WERI-Rb-1 (cell line): ENCODE measurements around the gene AGAP1.
"Not testable (repeated sequence)": the region's sequence is repeated elsewhere in the genome, so short reads cannot be mapped to it uniquely, and the experiment has no call there.

Source experiments
- DNase-seq: peaks from one replicate; pipeline ENCODE4 v3.0.0-alpha.2; 2020
- H3K27ac ChIP-seq: fragments of 250-450 bp; sonication (Bioruptor Pico); 2 replicates; pipeline ENCODE4 v1.5.1; 2020; ENCODE audit warnings: mild to moderate bottlenecking, moderate library complexity
- H3K27me3 ChIP-seq: fragments of 250-450 bp; sonication (Bioruptor Pico); 2 replicates; pipeline ENCODE4 v1.5.1; 2021; ENCODE audit warnings: mild to moderate bottlenecking, low read depth, moderate library complexity; ENCODE audit not compliant: insufficient read depth, severe bottlenecking
- H3K36me3 ChIP-seq: fragments of 250-450 bp; sonication (Bioruptor Pico); 2 replicates; pipeline ENCODE4 v1.5.1; 2020; ENCODE audit warnings: mild to moderate bottlenecking, moderate library complexity
- H3K4me3 ChIP-seq: 2 replicates; pipeline ENCODE4 v1.5.1; 2011; ENCODE audit warnings: low read depth, mild to moderate bottlenecking, control low read depth, low read length
- H3K9me3 ChIP-seq: fragments of 250-450 bp; sonication (Bioruptor Pico); 2 replicates; pipeline ENCODE4 v1.5.1; 2021; ENCODE audit warnings: mild to moderate bottlenecking, moderate library complexity; ENCODE audit not compliant: severe bottlenecking
- TF ChIP-seq, protein P1 (sequence below): IDR thresholded peaks from 2 replicates; pipeline ENCODE4 v1.5.1; 2011; ENCODE audit warnings: low read depth, mild to moderate bottlenecking, control low read depth, inconsistent platforms, low read length

The AGAP1 gene

DNA sequence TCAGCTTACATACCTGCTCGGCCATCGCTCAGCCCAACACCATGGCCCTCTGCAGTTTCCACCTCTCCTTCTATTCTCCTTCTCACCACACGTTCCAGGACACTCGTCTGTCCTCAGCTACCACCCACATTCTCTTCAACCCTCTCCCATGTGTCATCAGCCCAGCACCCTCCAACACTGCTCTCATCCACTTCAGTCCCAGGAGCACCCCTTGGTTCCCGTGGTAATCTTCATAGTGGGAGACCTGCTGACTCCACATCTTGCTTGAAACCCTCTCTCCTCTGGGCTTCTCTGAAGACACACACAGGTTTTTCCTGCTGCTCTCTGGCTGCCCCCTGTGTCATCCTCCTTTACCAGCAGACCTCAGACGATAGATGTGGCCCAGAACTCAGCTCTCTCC, 445.6 kb downstream of the AGAP1 start:
- no peaks in the 10 kb centered on the region for H3K27me3 ChIP-seq

DNA sequence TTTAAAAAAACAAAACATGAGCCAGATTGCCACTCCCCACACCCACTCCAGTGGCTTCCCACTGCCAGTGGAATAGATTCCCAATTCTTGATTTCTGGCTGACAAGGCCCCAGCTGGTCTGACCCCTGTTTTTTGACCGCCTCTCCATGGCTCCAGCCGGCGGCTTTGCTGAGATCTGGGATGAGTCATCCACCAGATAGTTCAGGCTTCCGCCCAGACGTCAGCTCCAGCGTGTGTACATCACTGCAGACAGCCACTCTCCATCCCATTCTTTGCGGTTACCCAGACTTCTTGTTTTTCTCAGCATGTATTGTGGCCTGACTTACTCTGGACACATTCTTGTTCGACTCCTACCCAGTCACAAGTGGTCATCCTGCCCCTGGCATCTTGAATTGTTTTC, 446.5 kb downstream of the AGAP1 start:
- TF ChIP-seq, protein P1, sequence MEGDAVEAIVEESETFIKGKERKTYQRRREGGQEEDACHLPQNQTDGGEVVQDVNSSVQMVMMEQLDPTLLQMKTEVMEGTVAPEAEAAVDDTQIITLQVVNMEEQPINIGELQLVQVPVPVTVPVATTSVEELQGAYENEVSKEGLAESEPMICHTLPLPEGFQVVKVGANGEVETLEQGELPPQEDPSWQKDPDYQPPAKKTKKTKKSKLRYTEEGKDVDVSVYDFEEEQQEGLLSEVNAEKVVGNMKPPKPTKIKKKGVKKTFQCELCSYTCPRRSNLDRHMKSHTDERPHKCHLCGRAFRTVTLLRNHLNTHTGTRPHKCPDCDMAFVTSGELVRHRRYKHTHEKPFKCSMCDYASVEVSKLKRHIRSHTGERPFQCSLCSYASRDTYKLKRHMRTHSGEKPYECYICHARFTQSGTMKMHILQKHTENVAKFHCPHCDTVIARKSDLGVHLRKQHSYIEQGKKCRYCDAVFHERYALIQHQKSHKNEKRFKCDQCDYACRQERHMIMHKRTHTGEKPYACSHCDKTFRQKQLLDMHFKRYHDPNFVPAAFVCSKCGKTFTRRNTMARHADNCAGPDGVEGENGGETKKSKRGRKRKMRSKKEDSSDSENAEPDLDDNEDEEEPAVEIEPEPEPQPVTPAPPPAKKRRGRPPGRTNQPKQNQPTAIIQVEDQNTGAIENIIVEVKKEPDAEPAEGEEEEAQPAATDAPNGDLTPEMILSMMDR = no peak
- peaks cover 7% of the 10 kb centered on the region for H3K9me3 ChIP-seq
- no peaks in the 10 kb centered on the region for H3K27me3 ChIP-seq
- DNase-seq = no peak
- H3K27ac ChIP-seq = no peak overlapping the region
- H3K36me3 ChIP-seq = peaks cover 37% of the 10 kb centered on the region
- H3K4me3 ChIP-seq = no peak overlapping the region

More for the DNA sequence above, 445.6 kb downstream of the AGAP1 start:
- Histone ChIP-seq H3K27ac (no peak overlapping the region), H3K4me3 (no peak overlapping the region), H3K9me3 (peaks cover 7% of the 10 kb centered on the region), H3K36me3 (peaks cover 46% of the 10 kb centered on the region)
- TF ChIP-seq, protein P1 = no peak
- no peak for DNase-seq

DNA sequence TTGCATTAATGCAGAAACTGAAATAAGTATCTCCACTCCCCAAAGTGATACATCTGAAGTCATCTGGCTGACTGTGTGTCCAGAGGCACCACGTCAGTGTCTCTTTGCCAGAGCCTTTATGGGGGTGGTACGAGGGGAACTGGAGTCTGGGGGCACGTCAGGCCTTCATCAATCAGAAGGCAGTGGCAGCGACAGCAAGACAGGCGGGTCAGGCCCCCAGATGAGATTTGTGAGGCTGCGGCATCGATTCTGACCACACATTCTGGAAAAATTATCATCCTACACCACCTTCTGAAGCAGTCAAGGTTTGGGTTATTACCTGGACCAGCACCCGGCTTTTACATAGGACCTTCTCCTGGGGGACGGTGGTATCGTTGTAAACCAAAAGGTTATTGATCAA, 450.7 kb downstream of the AGAP1 start:
- H3K27ac ChIP-seq = no peak overlapping the region
- TF ChIP-seq, protein P1 = no peak
- peaks cover 16% of the 10 kb centered on the region for H3K36me3 ChIP-seq
- H3K9me3 ChIP-seq = no peaks in the 10 kb centered on the region
- H3K4me3 ChIP-seq = no peak overlapping the region
- H3K27me3 ChIP-seq = no peaks in the 10 kb centered on the region
- no peak for DNase-seq

DNA sequence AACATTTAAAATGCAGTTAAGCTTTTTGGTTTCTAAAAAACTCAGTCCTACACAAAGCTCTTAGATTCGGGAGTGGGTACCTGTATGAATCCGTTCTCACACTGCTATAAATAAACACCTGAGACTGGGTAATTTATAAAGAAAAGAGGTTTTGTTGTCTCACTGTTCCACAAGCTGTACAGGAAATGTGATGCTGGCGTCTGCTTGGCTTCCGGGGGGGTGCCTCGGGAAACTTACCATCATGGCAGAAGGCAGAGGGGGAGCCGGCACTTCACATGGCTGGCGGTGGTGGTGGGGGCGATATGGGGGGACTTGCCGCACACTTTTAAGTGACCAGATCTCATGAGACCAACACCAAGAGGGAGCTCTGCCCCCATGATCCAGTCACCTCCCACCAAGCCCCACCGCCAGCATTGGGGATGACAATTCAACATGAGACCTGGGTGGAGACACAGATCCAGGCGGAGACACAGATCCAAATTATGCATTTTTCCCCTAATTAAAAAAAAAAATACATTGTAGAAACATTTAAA, 451.8 kb downstream of the AGAP1 start:
- Histone ChIP-seq H3K9me3 (no peaks in the 10 kb centered on the region), H3K27me3 (no peaks in the 10 kb centered on the region), H3K36me3 (peaks cover 10% of the 10 kb centered on the region), H3K4me3 (no peak overlapping the region), H3K27ac (no peak overlapping the region)
- no peak for DNase-seq
- TF ChIP-seq, protein P1 = no peak

DNA sequence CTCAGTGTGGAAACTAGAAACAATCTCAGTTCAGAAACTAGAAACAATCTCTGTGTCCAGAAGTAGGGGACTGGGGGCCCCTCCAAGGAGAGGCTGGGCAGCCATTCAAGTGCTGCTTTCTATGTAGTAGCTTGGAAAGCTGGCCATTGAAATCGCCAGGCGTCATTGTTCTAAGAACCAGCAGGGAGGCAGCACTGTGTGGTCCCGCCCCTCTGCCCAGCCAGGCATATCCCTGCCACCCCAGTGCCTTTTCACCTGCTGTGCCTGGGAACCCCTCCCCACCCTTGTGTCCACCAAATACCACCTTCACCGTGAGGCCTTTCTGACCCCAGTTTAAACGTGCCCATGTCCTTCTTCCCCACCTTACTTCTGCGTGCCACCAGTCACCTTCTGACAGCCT, 452.7 kb downstream of the AGAP1 start:
- Histone ChIP-seq H3K27ac (no peak overlapping the region), H3K27me3 (no peaks in the 10 kb centered on the region), H3K4me3 (no peak overlapping the region), H3K9me3 (no peaks in the 10 kb centered on the region), H3K36me3 (peaks cover 7% of the 10 kb centered on the region)
- DNase-seq = no peak
- TF ChIP-seq, protein P1 = no peak

DNA sequence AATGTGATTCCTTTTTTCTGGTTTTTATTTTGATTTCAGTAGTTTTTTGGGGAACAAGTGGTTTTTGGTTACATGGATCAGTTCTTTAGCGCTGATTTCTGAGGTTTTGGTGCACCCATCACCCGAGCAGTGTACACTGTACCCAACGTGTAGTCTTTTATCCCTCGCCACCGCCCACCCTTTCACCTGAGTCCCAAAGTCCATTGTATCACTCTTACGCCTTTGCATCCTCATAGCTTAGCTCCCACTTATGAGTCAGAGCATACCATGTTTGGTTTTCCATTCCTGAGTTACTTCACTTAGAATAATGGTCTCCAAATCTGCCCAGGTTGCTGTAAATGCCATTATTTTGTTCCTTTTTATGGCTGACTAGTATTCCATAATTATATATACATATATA, 453.2 kb downstream of the AGAP1 start:
- H3K27me3 ChIP-seq, H3K9me3 ChIP-seq, H3K36me3 ChIP-seq, DNase-seq, H3K27ac ChIP-seq, H3K4me3 ChIP-seq: not testable (repeated sequence)
